GM12878 (cell line): ENCODE measurements around the gene B4GALNT2. TPM values are rescaled to one million over a fixed set of nuclear protein-coding genes. Genes with fewer than 3 reads are reported as not detected.

Experiments
- ATAC-seq: fragments of 200-7000 bp; cut with Tn5 transposase; 3 replicates; pipeline ENCODE4 v1.9.1; 2020; ENCODE audit warnings: mild to moderate bottlenecking, moderate library complexity
- BruUV-seq: library from RNA; stranded (reverse); fragments of 400-500 nt; replicated peaks from 2 replicates; lab custom pipeline; 2021; lab: Mats Ljungman, UMichigan
- CTCF ChIA-PET: fragments of 300-600 bp; sonication (Branson Sonifier 250); formaldehyde crosslinking; extraction: SDS; loops from one replicate; lab custom pipeline; 2021; ENCODE audit warnings: inconsistent platforms; lab: Yijun Ruan, JAX
- POLR2A ChIA-PET: fragments of 350-600 bp; formaldehyde crosslinking; extraction: SDS; loops from one replicate; lab custom pipeline; 2021; ENCODE audit warnings: inconsistent platforms; lab: Charles Lee
- RAD21 ChIA-PET: fragments of 300-600 bp; sonication (Branson Sonifier 250); formaldehyde crosslinking; loops from one replicate; lab custom pipeline; 2023; ENCODE audit warnings: antibody characterized with exemption; ENCODE audit not compliant: unreplicated experiment; lab: Charles Lee
- SMC1A ChIA-PET: fragments of 300-600 bp; sonication (Branson Sonifier 250); formaldehyde crosslinking; loops from one replicate; lab custom pipeline; 2023; ENCODE audit not compliant: unreplicated experiment, uncharacterized antibody; lab: Charles Lee
- DNase-seq: peaks from one replicate; pipeline ENCODE4 v3.0.0-alpha.2; 2011; ENCODE audit warnings: low read depth, low spot score
- FAIRE-seq: peaks from 3 replicates; lab custom pipeline; 2011; peaks lifted over from hg19 to GRCh38; lab: Jason Lieb, UNC
- H2AFZ ChIP-seq: 2 replicates; pipeline ENCODE4 v1.6.0; 2011; ENCODE audit warnings: low read depth, low read length, control low read depth; ENCODE audit not compliant: control insufficient read depth
- H3K27ac ChIP-seq: 2 replicates; pipeline ENCODE4 v1.5.1; 2011; ENCODE audit warnings: control low read depth; ENCODE audit not compliant: control insufficient read depth, insufficient read depth
- H3K27me3 ChIP-seq, 2 experiments: replicated peaks in 1 of 2; 2 replicates each; pipeline versions ENCODE4 v1.6.0 to v1.6.1; 2011; ENCODE audit warnings: low read length in 1 of 2; ENCODE audit not compliant: control insufficient read depth in 2 of 2, insufficient read depth in 2 of 2
- H3K36me3 ChIP-seq, 2 experiments: 2 replicates each; pipeline ENCODE4 v1.5.1; 2011; ENCODE audit warnings: low read length in 1 of 2; ENCODE audit not compliant: control insufficient read depth in 2 of 2, insufficient read depth in 2 of 2
- H3K4me1 ChIP-seq: 2 replicates; pipeline ENCODE4 v1.6.1; 2011; ENCODE audit warnings: mild to moderate bottlenecking, low read length, moderate library complexity, mixed read lengths; ENCODE audit not compliant: control insufficient read depth, insufficient read depth
- H3K4me2 ChIP-seq: 2 replicates; pipeline ENCODE4 v1.6.0; 2011; ENCODE audit warnings: control low read depth; ENCODE audit not compliant: control insufficient read depth, insufficient read depth
- H3K4me3 ChIP-seq: fragments of 200-600 bp; sonication (generic); 2 replicates; pipeline ENCODE4 v1.5.1; 2016
- H3K79me2 ChIP-seq: 2 replicates; pipeline ENCODE4 v1.6.0; 2011; ENCODE audit warnings: low read length; ENCODE audit not compliant: control insufficient read depth, insufficient read depth
- H3K9ac ChIP-seq: 2 replicates; pipeline ENCODE4 v1.8.0; 2011; ENCODE audit warnings: low read length, control low read depth, mixed read lengths; ENCODE audit not compliant: control insufficient read depth, insufficient read depth
- H3K9me3 ChIP-seq: replicated peaks from 3 replicates; pipeline ENCODE4 v1.5.1; 2011; ENCODE audit warnings: mild to moderate bottlenecking, low read length; ENCODE audit not compliant: control insufficient read depth, insufficient read depth
- H4K20me1 ChIP-seq: 2 replicates; pipeline ENCODE4 v1.6.0; 2011; ENCODE audit not compliant: control insufficient read depth, insufficient read depth
- FOXK2 ChIP-seq: fragments of 450-650 bp; IDR thresholded peaks from 2 replicates; pipeline ENCODE4 v1.6.1; 2017; ENCODE audit warnings: mild to moderate bottlenecking, moderate library complexity
- MTA3 ChIP-seq: IDR thresholded peaks from 2 replicates; pipeline ENCODE4 v1.6.1; 2012; ENCODE audit warnings: low read length, inconsistent platforms, borderline replicate concordance
- PAX5 ChIP-seq: IDR thresholded peaks from 2 replicates; pipeline ENCODE4 v1.6.1; 2011; ENCODE audit warnings: low read depth, low read length, borderline replicate concordance
- ZNF24 ChIP-seq: fragments of 450-650 bp; IDR thresholded peaks from 2 replicates; pipeline ENCODE4 v1.6.1; 2017; ENCODE audit warnings: antibody characterized with exemption, mild to moderate bottlenecking
- WGBS: methylation state at CpG from one replicate; pipeline ENCODE4 v1.1.6; 2016; ENCODE audit warnings: low lambda C conversion rate; ENCODE audit not compliant: insufficient replicate concordance, insufficient coverage; ENCODE audit errors: missing lambda C conversion rate; 5-methylcytosine and 5-hydroxymethylcytosine counted together
- in situ Hi-C: fragments of 300-500 bp; cut with MboI; formaldehyde crosslinking; loops from 9 replicates; pipeline ENCODE4 v1.14.3; 2018; ENCODE audit warnings: mixed read lengths
- intact Hi-C: fragments of 100-400 bp; cut with micrococcal nuclease; formaldehyde crosslinking; loops from one replicate; pipeline ENCODE4 v1.14.2; 2022; ENCODE audit not compliant: unreplicated experiment
- polyA plus RNA-seq, 11 experiments: library from polyadenylated mRNA; depleted of rRNA in 4 of 11; unstranded in 6 of 11; stranded (reverse) in 5 of 11; fragments of >200 nt; fragmentation: Nextera tagmentation in 4 of 11; fragmentation: Illumina TruSeq in 1 of 11; extraction: Ambion mirVana in 4 of 11; extraction: Trizol in 1 of 11; gene quantifications; 1 replicate in 1 of 11; 2 replicates in 10 of 11; pipeline versions ENCODE4 v1.2.1 to v1.2.3, GENCODE V29; 2011 to 2016; ENCODE audit warnings: inconsistent platforms in 2 of 11, missing spikeins in 2 of 11, low read depth in 1 of 11
- total RNA-seq, 4 experiments: library from RNA; depleted of rRNA in 3 of 4; stranded (reverse); fragments of >200 nt in 3 of 4; fragmentation: Illumina TruSeq in 1 of 4; extraction: Trizol in 1 of 4; gene quantifications; 2 replicates each; pipeline versions ENCODE4 v1.2.1 to v1.2.3, GENCODE V29; 2013 to 2021
- TF ChIP-seq, protein P1 (sequence below): fragments of 450-650 bp; IDR thresholded peaks from 2 replicates; pipeline ENCODE4 v1.6.1; 2017; ENCODE audit warnings: mild to moderate bottlenecking, moderate library complexity
- TF ChIP-seq, protein P2 (sequence below): fragments of 450-650 bp; IDR thresholded peaks from 2 replicates; pipeline ENCODE4 v1.6.1; 2014; ENCODE audit warnings: mild to moderate bottlenecking

Gene B4GALNT2
- total and polyA plus RNA-seq, 10 of the 15 experiments (the other 5 are each of a cell fraction or from before 2014, with no cell fraction given), result not detected

DNA sequence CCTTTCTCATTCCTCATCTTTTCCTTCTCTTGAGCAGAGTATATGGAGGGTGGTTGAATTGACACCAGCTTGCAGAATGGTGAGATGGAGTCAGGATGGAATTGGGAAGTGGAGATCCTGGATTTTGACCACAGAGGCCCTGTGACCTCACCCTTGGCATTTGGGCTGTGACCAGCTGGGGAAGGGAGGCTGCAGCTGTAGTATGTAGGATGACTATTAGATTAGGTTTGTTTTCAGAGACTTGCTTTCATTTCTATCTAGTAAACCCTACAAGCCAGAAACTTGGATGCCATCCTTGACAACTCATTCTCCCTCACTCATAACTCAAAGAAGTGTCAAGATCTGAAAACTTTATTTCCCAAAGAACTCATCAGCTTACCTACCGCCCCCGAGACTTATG is 71.9 kb downstream of the B4GALNT2 start:
- intact Hi-C loops, result no loop called here
- CTCF ChIA-PET, result interaction anchor here (0.7 kb wide), 1 partner anchor 10 kb away, joined by 3 read pairs; no protein-coding TSS in a partner anchor
- BruUV-seq, result no TSS peak

More for the DNA sequence above, 71.9 kb downstream of the B4GALNT2 start:
- WGBS, result 93% methylated on average over 2 of the region's 2 CpGs
- in situ Hi-C loops, result no loop called here
- TF ChIP-seq ZNF24 (no peak), PAX5 (no peak), FOXK2 (no peak), MTA3 (no peak)
- TF ChIP-seq, protein P1, sequence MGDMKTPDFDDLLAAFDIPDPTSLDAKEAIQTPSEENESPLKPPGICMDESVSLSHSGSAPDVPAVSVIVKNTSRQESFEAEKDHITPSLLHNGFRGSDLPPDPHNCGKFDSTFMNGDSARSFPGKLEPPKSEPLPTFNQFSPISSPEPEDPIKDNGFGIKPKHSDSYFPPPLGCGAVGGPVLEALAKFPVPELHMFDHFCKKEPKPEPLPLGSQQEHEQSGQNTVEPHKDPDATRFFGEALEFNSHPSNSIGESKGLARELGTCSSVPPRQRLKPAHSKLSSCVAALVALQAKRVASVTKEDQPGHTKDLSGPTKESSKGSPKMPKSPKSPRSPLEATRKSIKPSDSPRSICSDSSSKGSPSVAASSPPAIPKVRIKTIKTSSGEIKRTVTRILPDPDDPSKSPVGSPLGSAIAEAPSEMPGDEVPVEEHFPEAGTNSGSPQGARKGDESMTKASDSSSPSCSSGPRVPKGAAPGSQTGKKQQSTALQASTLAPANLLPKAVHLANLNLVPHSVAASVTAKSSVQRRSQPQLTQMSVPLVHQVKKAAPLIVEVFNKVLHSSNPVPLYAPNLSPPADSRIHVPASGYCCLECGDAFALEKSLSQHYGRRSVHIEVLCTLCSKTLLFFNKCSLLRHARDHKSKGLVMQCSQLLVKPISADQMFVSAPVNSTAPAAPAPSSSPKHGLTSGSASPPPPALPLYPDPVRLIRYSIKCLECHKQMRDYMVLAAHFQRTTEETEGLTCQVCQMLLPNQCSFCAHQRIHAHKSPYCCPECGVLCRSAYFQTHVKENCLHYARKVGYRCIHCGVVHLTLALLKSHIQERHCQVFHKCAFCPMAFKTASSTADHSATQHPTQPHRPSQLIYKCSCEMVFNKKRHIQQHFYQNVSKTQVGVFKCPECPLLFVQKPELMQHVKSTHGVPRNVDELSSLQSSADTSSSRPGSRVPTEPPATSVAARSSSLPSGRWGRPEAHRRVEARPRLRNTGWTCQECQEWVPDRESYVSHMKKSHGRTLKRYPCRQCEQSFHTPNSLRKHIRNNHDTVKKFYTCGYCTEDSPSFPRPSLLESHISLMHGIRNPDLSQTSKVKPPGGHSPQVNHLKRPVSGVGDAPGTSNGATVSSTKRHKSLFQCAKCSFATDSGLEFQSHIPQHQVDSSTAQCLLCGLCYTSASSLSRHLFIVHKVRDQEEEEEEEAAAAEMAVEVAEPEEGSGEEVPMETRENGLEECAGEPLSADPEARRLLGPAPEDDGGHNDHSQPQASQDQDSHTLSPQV, result no peak
- TF ChIP-seq, protein P2, sequence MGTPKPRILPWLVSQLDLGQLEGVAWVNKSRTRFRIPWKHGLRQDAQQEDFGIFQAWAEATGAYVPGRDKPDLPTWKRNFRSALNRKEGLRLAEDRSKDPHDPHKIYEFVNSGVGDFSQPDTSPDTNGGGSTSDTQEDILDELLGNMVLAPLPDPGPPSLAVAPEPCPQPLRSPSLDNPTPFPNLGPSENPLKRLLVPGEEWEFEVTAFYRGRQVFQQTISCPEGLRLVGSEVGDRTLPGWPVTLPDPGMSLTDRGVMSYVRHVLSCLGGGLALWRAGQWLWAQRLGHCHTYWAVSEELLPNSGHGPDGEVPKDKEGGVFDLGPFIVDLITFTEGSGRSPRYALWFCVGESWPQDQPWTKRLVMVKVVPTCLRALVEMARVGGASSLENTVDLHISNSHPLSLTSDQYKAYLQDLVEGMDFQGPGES, result no peak
- TF ChIP-seq, all 136 proteins: peak for 0
- RAD21 ChIA-PET, result no interaction called here
- no peak overlapping the region for H3K27ac ChIP-seq
- H3K4me1 ChIP-seq, result peaks cover 9% of the 10 kb centered on the region
- H3K9ac ChIP-seq, result no peak overlapping the region
- SMC1A ChIA-PET, result interaction anchor here (1.2 to 1.6 kb wide), 2 partner anchors 8 to 22 kb away, joined by 3 to 4 read pairs; no protein-coding TSS in a partner anchor
- DNase-seq (no peak), ATAC-seq (no peak), FAIRE-seq (no peak)
- H3K4me2 ChIP-seq, result no peak overlapping the region
- H3K9me3 ChIP-seq, result no peaks in the 10 kb centered on the region
- H3K36me3 ChIP-seq, result no peaks in the 10 kb centered on the region
- no peaks in the 10 kb centered on the region for H3K27me3 ChIP-seq
- H4K20me1 ChIP-seq, result no peaks in the 10 kb centered on the region
- H3K79me2 ChIP-seq, result peaks cover 7% of the 10 kb centered on the region
- H3K4me3 ChIP-seq, result no peak overlapping the region
- no peak overlapping the region for H2AFZ ChIP-seq
- POLR2A ChIA-PET, result interaction anchor here (0.6 to 16.8 kb wide), 3 partner anchors 9 to 378 kb away, joined by 3 to 537 read pairs (median 4); partner anchors contain the start of genes ABI3 and GNGT2
